GM12878 (cell line): ENCODE measurements around the gene ABHD11. TPM values are rescaled to one million over a fixed set of nuclear protein-coding genes. Genes with fewer than 3 reads are reported as not detected.

Experiments used
- ATAC-seq: fragments of 200-7000 bp; cut with Tn5 transposase; 3 replicates; pipeline ENCODE4 v1.9.1; 2020; ENCODE audit warnings: mild to moderate bottlenecking, moderate library complexity
- BruUV-seq: library from RNA; stranded (reverse); fragments of 400-500 nt; replicated peaks from 2 replicates; lab custom pipeline; 2021; lab: Mats Ljungman, UMichigan
- CTCF ChIA-PET: fragments of 300-600 bp; sonication (Branson Sonifier 250); formaldehyde crosslinking; extraction: SDS; loops from one replicate; lab custom pipeline; 2021; ENCODE audit warnings: inconsistent platforms; lab: Yijun Ruan, JAX
- POLR2A ChIA-PET: fragments of 350-600 bp; formaldehyde crosslinking; extraction: SDS; loops from one replicate; lab custom pipeline; 2021; ENCODE audit warnings: inconsistent platforms; lab: Charles Lee
- RAD21 ChIA-PET: fragments of 300-600 bp; sonication (Branson Sonifier 250); formaldehyde crosslinking; loops from one replicate; lab custom pipeline; 2023; ENCODE audit warnings: antibody characterized with exemption; ENCODE audit not compliant: unreplicated experiment; lab: Charles Lee
- SMC1A ChIA-PET: fragments of 300-600 bp; sonication (Branson Sonifier 250); formaldehyde crosslinking; loops from one replicate; lab custom pipeline; 2023; ENCODE audit not compliant: unreplicated experiment, uncharacterized antibody; lab: Charles Lee
- DNase-seq: peaks from one replicate; pipeline ENCODE4 v3.0.0-alpha.2; 2011; ENCODE audit warnings: low read depth, low spot score
- FAIRE-seq: peaks from 3 replicates; lab custom pipeline; 2011; peaks lifted over from hg19 to GRCh38; lab: Jason Lieb, UNC
- H2AFZ ChIP-seq: 2 replicates; pipeline ENCODE4 v1.6.0; 2011; ENCODE audit warnings: low read depth, low read length, control low read depth; ENCODE audit not compliant: control insufficient read depth
- H3K27ac ChIP-seq: 2 replicates; pipeline ENCODE4 v1.5.1; 2011; ENCODE audit warnings: control low read depth; ENCODE audit not compliant: control insufficient read depth, insufficient read depth
- H3K27me3 ChIP-seq, 2 experiments: replicated peaks in 1 of 2; 2 replicates each; pipeline versions ENCODE4 v1.6.0 to v1.6.1; 2011; ENCODE audit warnings: low read length in 1 of 2; ENCODE audit not compliant: control insufficient read depth in 2 of 2, insufficient read depth in 2 of 2
- H3K36me3 ChIP-seq, 2 experiments: 2 replicates each; pipeline ENCODE4 v1.5.1; 2011; ENCODE audit warnings: low read length in 1 of 2; ENCODE audit not compliant: control insufficient read depth in 2 of 2, insufficient read depth in 2 of 2
- H3K4me1 ChIP-seq: 2 replicates; pipeline ENCODE4 v1.6.1; 2011; ENCODE audit warnings: mild to moderate bottlenecking, low read length, moderate library complexity, mixed read lengths; ENCODE audit not compliant: control insufficient read depth, insufficient read depth
- H3K4me2 ChIP-seq: 2 replicates; pipeline ENCODE4 v1.6.0; 2011; ENCODE audit warnings: control low read depth; ENCODE audit not compliant: control insufficient read depth, insufficient read depth
- H3K4me3 ChIP-seq: fragments of 200-600 bp; sonication (generic); 2 replicates; pipeline ENCODE4 v1.5.1; 2016
- H3K79me2 ChIP-seq: 2 replicates; pipeline ENCODE4 v1.6.0; 2011; ENCODE audit warnings: low read length; ENCODE audit not compliant: control insufficient read depth, insufficient read depth
- H3K9ac ChIP-seq: 2 replicates; pipeline ENCODE4 v1.8.0; 2011; ENCODE audit warnings: low read length, control low read depth, mixed read lengths; ENCODE audit not compliant: control insufficient read depth, insufficient read depth
- H3K9me3 ChIP-seq: replicated peaks from 3 replicates; pipeline ENCODE4 v1.5.1; 2011; ENCODE audit warnings: mild to moderate bottlenecking, low read length; ENCODE audit not compliant: control insufficient read depth, insufficient read depth
- H4K20me1 ChIP-seq: 2 replicates; pipeline ENCODE4 v1.6.0; 2011; ENCODE audit not compliant: control insufficient read depth, insufficient read depth
- ASH2L ChIP-seq: fragments of 300-600, 200-600 bp; sonication (generic); IDR thresholded peaks from 2 replicates; pipeline ENCODE4 v1.6.1; 2017; ENCODE audit warnings: low read depth, mild to moderate bottlenecking, borderline replicate concordance
- CTCF ChIP-seq, 3 experiments: IDR thresholded peaks in 2 of 3; conservative IDR thresholded peaks in 1 of 3; 2 replicates each; pipeline ENCODE4 v1.5.1; 2011; ENCODE audit warnings: low read depth in 3 of 3, low read length in 3 of 3, mild to moderate bottlenecking in 3 of 3, control low read depth in 2 of 3, moderate library complexity in 2 of 3, inconsistent platforms in 1 of 3, mixed read lengths in 1 of 3; ENCODE audit not compliant: control insufficient read depth in 2 of 3, insufficient read depth in 1 of 3; ENCODE audit errors: extremely low read depth in 1 of 3
- FOXM1 ChIP-seq: IDR thresholded peaks from 2 replicates; pipeline ENCODE4 v1.6.1; 2012; ENCODE audit warnings: low read depth, mild to moderate bottlenecking, inconsistent platforms, low read length, moderate library complexity
- RFX5 ChIP-seq: IDR thresholded peaks from 2 replicates; pipeline ENCODE4 v1.6.1; 2011; ENCODE audit warnings: low read depth, low read length, improper control_type of control experiment
- SIN3A ChIP-seq: IDR thresholded peaks from 2 replicates; pipeline ENCODE4 v1.6.1; 2012; ENCODE audit warnings: low read depth, low read length, improper control_type of control experiment
- ZBED1 ChIP-seq: IDR thresholded peaks from 2 replicates; pipeline ENCODE4 v1.6.1; 2016; ENCODE audit warnings: borderline replicate concordance
- ZNF207 ChIP-seq: fragments of 450-650 bp; IDR thresholded peaks from 2 replicates; pipeline ENCODE4 v1.6.1; 2014; ENCODE audit warnings: antibody characterized with exemption, mild to moderate bottlenecking, borderline replicate concordance
- ZNF24 ChIP-seq: fragments of 450-650 bp; IDR thresholded peaks from 2 replicates; pipeline ENCODE4 v1.6.1; 2017; ENCODE audit warnings: antibody characterized with exemption, mild to moderate bottlenecking
- WGBS: methylation state at CpG from one replicate; pipeline ENCODE4 v1.1.6; 2016; ENCODE audit warnings: low lambda C conversion rate; ENCODE audit not compliant: insufficient replicate concordance, insufficient coverage; ENCODE audit errors: missing lambda C conversion rate; 5-methylcytosine and 5-hydroxymethylcytosine counted together
- in situ Hi-C: fragments of 300-500 bp; cut with MboI; formaldehyde crosslinking; loops from 9 replicates; pipeline ENCODE4 v1.14.3; 2018; ENCODE audit warnings: mixed read lengths
- intact Hi-C: fragments of 100-400 bp; cut with micrococcal nuclease; formaldehyde crosslinking; loops from one replicate; pipeline ENCODE4 v1.14.2; 2022; ENCODE audit not compliant: unreplicated experiment
- polyA plus RNA-seq, 11 experiments: library from polyadenylated mRNA; depleted of rRNA in 4 of 11; unstranded in 6 of 11; stranded (reverse) in 5 of 11; fragments of >200 nt; fragmentation: Nextera tagmentation in 4 of 11; fragmentation: Illumina TruSeq in 1 of 11; extraction: Ambion mirVana in 4 of 11; extraction: Trizol in 1 of 11; gene quantifications; 1 replicate in 1 of 11; 2 replicates in 10 of 11; pipeline versions ENCODE4 v1.2.1 to v1.2.3, GENCODE V29; 2011 to 2016; ENCODE audit warnings: inconsistent platforms in 2 of 11, missing spikeins in 2 of 11, low read depth in 1 of 11
- total RNA-seq, 4 experiments: library from RNA; depleted of rRNA in 3 of 4; stranded (reverse); fragments of >200 nt in 3 of 4; fragmentation: Illumina TruSeq in 1 of 4; extraction: Trizol in 1 of 4; gene quantifications; 2 replicates each; pipeline versions ENCODE4 v1.2.1 to v1.2.3, GENCODE V29; 2013 to 2021
- TF ChIP-seq, protein P1 (sequence below): IDR thresholded peaks from 2 replicates; pipeline ENCODE4 v1.6.1; 2011; ENCODE audit warnings: borderline replicate concordance, low read depth, mild to moderate bottlenecking, moderate library complexity, mixed read lengths, low read length; ENCODE audit not compliant: insufficient read depth; ENCODE audit errors: extremely low read length
- TF ChIP-seq, protein P2 (sequence below): IDR thresholded peaks from 2 replicates; pipeline ENCODE4 v1.6.1; 2012; ENCODE audit warnings: low read depth, low read length, improper control_type of control experiment
- TF ChIP-seq, protein P3 (sequence below): fragments of 450-650 bp; IDR thresholded peaks from 2 replicates; pipeline ENCODE4 v1.6.1; 2016; ENCODE audit warnings: mild to moderate bottlenecking

Gene ABHD11
- total and polyA plus RNA-seq, 10 of the 15 experiments (the other 5 are each of a cell fraction or from before 2014, with no cell fraction given) = 2.8 to 24.8 (median 10.1) TPM

DNA sequence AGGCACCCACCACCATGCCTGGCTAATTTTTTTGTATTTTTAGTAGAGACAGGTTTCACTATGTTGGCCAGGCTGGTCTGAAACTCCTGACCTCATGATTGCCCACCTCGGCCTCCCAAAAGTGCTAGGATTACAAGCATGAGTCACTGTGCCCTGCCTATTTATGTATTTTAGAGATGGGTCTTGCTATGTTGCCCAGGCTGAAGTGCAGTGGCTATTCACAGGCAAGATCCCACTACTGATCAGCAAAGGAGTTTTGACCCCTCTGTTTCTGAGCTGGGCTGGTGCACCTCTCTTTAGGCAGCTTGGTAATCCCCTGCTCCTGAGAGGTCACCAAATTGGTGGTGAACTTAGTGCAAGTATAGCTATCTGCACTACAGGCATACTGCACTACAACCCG, 6.2 kb downstream of the ABHD11 start:
- Histone ChIP-seq H3K36me3 (peaks cover 0 to 8% of the 10 kb centered on the region in 2 experiments; a peak in 3 of 4 replicates), H4K20me1 (no peaks in the 10 kb centered on the region), H3K79me2 (no peaks in the 10 kb centered on the region), H2AFZ (no peak overlapping the region)
- in situ Hi-C loops = loop anchor here (5.0 kb wide), 1 partner anchor 125 kb away; no protein-coding TSS in a partner anchor
- no peak for TF ChIP-seq SIN3A
- TF ChIP-seq, protein P1, sequence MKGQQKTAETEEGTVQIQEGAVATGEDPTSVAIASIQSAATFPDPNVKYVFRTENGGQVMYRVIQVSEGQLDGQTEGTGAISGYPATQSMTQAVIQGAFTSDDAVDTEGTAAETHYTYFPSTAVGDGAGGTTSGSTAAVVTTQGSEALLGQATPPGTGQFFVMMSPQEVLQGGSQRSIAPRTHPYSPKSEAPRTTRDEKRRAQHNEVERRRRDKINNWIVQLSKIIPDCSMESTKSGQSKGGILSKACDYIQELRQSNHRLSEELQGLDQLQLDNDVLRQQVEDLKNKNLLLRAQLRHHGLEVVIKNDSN = no peak
- TF ChIP-seq, protein P2, sequence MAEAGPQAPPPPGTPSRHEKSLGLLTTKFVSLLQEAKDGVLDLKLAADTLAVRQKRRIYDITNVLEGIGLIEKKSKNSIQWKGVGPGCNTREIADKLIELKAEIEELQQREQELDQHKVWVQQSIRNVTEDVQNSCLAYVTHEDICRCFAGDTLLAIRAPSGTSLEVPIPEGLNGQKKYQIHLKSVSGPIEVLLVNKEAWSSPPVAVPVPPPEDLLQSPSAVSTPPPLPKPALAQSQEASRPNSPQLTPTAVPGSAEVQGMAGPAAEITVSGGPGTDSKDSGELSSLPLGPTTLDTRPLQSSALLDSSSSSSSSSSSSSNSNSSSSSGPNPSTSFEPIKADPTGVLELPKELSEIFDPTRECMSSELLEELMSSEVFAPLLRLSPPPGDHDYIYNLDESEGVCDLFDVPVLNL = no peak
- TF ChIP-seq, protein P3, sequence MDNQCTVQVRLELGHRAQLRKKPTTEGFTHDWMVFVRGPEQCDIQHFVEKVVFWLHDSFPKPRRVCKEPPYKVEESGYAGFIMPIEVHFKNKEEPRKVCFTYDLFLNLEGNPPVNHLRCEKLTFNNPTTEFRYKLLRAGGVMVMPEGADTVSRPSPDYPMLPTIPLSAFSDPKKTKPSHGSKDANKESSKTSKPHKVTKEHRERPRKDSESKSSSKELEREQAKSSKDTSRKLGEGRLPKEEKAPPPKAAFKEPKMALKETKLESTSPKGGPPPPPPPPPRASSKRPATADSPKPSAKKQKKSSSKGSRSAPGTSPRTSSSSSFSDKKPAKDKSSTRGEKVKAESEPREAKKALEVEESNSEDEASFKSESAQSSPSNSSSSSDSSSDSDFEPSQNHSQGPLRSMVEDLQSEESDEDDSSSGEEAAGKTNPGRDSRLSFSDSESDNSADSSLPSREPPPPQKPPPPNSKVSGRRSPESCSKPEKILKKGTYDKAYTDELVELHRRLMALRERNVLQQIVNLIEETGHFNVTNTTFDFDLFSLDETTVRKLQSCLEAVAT = no peak
- TF ChIP-seq ASH2L = no peak
- TF ChIP-seq ZBED1 = no peak
- no peak for TF ChIP-seq CTCF (IDR thresholded peaks at IDR 0.05 in 2 of 3, conservative IDR thresholded peaks at IDR 0.05 in 1 of 3; ENCODE audit: control insufficient read depth in 2 of 3, extremely low read depth in 1 of 3, insufficient read depth in 1 of 3, low read depth in 3 of 3, low read length in 3 of 3)
- TF ChIP-seq RFX5 = no peak
- TF ChIP-seq FOXM1 = no peak
- TF ChIP-seq ZNF207 = no peak
- no peak for TF ChIP-seq ZNF24
- TF ChIP-seq, all 136 proteins: peak for 0
- ChIA-PET CTCF (interaction anchor here (0.6 to 1.6 kb wide), 4 partner anchors 111 to 213 kb away, joined by 3 to 8 read pairs (median 3); no protein-coding TSS in a partner anchor), RAD21 (interaction anchor here (1.0 kb wide), 1 partner anchor 125 kb away, joined by 6 read pairs; no protein-coding TSS in a partner anchor), SMC1A (interaction anchor here (0.9 to 3.8 kb wide), 4 partner anchors 35 to 210 kb away, joined by 3 to 13 read pairs (median 4); no protein-coding TSS in a partner anchor), POLR2A (no interaction called here)
- Histone ChIP-seq H3K9me3 (no peaks in the 10 kb centered on the region), H3K4me2 (no peak overlapping the region), H3K27me3 (no peaks in the 10 kb centered on the region), H3K9ac (no peak overlapping the region), H3K27ac (no peak overlapping the region), H3K4me1 (no peaks in the 10 kb centered on the region; the same call in 1 of the 2 replicates), H3K4me3 (no peak overlapping the region)
- intact Hi-C loops = loop anchor here (10.0 kb wide), 1 partner anchor 208 kb away; the partner anchor contains the start of gene BAZ1B
- FAIRE-seq (no peak), ATAC-seq (no peak), DNase-seq (no peak)
- 44% methylated on average over 2 of the region's 2 CpGs for WGBS
- BruUV-seq = no TSS peak
